Measurements from ENCODE around the gene CD244. TPM values are rescaled to one million over a fixed set of nuclear protein-coding genes. Genes with fewer than 3 reads are reported as not detected.

CD244 gene
- total RNA-seq, 1 donor, result not detected

DNA sequence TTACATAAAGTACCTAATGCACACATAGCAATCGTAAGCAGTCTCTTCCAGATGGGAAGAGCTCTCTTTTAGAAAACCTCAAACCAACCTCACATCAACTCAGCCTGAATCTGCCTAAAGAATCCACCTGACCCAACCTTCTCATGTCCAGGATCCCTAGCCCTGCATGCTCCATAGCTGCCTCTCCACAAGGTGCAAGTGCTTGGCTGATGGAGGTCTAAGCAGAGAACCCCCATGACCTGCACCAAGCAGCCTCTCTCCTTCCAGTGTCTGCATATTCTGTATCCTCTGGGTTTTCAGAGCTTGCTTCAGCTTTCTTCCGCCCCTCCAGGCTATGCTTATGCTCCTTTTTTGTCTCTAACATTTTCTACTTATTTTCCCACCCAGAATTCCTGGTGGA lies 64.2 kb downstream of the CD244 start:
- no peak overlapping the region for H3K4me3 ChIP-seq (ENCODE audit: low read depth, low read length)
- no peak for DNase-seq (ENCODE audit: low read depth)
- TF ChIP-seq, protein P1, sequence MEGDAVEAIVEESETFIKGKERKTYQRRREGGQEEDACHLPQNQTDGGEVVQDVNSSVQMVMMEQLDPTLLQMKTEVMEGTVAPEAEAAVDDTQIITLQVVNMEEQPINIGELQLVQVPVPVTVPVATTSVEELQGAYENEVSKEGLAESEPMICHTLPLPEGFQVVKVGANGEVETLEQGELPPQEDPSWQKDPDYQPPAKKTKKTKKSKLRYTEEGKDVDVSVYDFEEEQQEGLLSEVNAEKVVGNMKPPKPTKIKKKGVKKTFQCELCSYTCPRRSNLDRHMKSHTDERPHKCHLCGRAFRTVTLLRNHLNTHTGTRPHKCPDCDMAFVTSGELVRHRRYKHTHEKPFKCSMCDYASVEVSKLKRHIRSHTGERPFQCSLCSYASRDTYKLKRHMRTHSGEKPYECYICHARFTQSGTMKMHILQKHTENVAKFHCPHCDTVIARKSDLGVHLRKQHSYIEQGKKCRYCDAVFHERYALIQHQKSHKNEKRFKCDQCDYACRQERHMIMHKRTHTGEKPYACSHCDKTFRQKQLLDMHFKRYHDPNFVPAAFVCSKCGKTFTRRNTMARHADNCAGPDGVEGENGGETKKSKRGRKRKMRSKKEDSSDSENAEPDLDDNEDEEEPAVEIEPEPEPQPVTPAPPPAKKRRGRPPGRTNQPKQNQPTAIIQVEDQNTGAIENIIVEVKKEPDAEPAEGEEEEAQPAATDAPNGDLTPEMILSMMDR (IDR thresholded peaks at IDR 0.05; ENCODE audit: insufficient read depth, low read length), result no peak

DNA sequence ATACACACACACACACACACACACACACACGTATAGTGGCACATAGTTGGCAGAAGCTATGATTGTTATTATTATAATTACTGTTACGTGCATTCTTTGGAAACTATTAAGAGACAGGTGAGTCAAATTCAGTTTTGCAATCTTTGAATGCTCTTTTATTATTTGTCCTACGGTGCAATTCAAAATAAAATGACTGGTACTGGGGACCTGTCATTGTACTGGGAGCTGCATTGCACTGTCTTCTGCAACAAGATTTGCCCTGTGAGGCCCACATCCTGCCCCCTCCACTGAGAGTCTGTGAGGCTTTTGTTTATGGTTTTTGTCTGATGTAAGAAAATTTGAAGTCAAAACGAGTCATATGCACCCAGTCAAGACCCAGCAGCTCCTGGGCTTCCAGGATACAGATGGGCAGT lies 64.8 kb downstream of the CD244 start:
- TF ChIP-seq, protein P1 (IDR thresholded peaks at IDR 0.05; ENCODE audit: insufficient read depth, low read length), result no peak
- no peak for DNase-seq (ENCODE audit: low read depth)
- no peak overlapping the region for H3K4me3 ChIP-seq (ENCODE audit: low read depth, low read length)

DNA sequence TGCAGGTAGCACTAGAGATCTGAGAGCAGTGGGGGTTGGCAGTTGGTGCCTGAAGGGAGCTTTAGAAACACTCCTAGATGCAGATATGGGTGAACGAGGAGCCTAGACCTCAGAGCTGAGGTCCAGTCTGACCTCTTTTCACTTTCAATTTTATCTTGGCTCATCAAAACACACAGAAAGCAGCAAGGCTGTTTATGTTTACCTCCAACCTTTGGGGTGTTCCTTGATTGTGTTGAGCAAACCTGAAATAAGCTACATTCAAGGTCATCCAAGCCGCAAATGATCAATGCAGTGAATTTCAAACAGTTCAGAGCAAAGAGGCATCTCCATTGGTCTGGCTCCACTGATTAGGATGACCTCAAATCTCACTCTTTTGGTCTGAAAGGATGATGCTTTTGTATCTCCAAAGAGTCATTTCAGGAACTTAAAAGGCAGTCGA lies 65.4 kb downstream of the CD244 start:
- no peak for DNase-seq (ENCODE audit: low read depth)
- no peak overlapping the region for H3K4me3 ChIP-seq (ENCODE audit: low read depth, low read length)
- TF ChIP-seq, protein P1 (IDR thresholded peaks at IDR 0.05; ENCODE audit: insufficient read depth, low read length), result no peak

DNA sequence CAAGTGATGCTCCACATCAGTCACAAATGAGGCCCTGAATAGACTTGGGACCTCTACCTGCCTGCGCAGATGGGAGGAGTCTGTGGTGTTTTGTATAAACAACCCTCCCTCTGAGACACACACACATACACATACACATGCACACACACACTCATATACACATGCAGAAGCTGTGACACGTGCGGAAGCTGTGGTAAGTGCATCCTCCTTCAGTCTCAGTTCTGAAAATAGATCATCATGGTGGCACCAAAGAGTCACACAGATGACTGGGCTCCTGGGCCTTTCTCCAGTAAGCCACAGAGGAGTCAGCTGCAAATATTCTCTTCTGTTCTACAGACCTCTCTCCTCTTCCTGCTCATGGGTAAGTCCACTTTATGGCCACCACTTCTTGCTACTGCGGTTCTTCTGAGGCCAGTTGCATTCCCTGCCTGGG lies 66.7 kb downstream of the CD244 start, which contains the start of gene LY9:
Gene LY9, plus strand, starts transcription at position 224 of the 433 bp plus-strand sequence. Its CDS starts 14 bp downstream, at position 238.
- TF ChIP-seq, protein P1 (IDR thresholded peaks at IDR 0.05; ENCODE audit: insufficient read depth, low read length), result no peak
- DNase-seq (ENCODE audit: low read depth), result no peak

DNA sequence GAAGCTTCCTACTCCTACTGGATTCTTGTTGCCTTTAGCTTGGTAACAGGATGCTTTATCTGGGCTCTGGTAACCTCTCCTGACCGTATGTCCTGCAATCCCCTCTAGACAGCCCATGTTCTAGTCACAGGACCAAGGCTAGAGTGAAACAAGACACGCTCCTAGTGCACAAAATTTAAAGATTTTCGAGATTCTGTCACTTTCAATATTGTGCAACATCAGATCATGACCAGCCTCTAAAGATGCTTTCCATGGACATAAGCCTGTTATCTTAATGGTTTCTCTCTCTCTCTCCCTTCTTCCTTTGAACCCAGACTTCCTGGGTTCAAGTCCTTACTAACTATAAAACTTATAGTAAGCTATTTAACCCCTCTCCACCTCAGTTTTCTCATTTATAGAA lies 68.3 kb downstream of the CD244 start:
- no peak overlapping the region for H3K4me3 ChIP-seq (ENCODE audit: low read depth, low read length)
- TF ChIP-seq, protein P1 (IDR thresholded peaks at IDR 0.05; ENCODE audit: insufficient read depth, low read length), result no peak
- no peak for DNase-seq (ENCODE audit: low read depth)

More for the DNA sequence above, 66.7 kb downstream of the CD244 start, which contains the start of gene LY9:
- H3K4me3 ChIP-seq (ENCODE audit: low read depth, low read length), result no peak within 1 kb of the TSS

DNA sequence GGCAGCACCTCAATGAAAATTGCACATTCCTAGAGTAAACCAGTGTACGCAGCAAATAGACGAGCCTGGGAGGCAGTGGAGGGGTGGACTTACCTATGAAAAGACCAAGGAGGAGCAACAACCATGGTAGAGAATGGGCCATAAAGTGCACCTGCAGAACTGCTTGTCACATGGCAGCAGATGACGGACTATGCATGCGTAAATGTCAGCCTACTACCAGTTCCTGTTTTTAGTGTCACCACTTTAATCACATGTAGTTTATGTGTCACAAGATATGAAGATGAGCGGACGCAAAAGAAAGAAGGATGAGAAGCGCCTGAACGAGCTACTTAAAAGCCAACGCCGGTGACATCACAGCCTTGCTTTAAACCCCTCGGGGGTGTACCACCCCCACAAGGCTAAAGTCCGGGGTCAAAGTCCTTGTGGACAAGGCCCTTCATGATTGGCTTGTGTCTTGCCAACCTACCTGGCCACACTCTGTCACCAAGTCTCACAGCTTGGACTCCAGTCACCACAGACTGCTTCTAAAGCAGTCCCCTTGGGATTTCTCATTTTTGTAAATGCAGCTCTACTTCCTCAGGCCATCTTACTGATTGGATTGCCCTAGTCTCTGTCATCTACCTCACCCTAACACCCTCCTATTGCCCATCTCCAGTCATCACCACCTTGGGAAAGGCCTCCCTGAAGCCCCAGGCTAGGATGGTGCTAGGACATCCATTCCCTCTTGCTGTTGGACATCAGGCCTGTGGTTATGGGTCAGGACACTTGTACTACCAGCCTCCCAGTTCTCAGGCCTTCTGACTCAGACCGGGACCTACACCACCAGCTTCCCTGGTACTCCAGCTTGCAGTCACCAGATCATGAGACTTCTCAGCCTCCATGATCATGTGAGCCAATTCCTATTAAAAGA lies 72.7 kb downstream of the CD244 start:
- TF ChIP-seq, protein P1 (IDR thresholded peaks at IDR 0.05; ENCODE audit: insufficient read depth, low read length), result no peak
- H3K4me3 ChIP-seq (ENCODE audit: low read depth, low read length), result no peak overlapping the region
- DNase-seq (ENCODE audit: low read depth), result no peak

All from fibroblast of the aortic adventitia (primary cell).